ENCODE measurements around the gene HOTAIR. TPM values are rescaled to one million over a fixed set of nuclear protein-coding genes. Genes with fewer than 3 reads are reported as not detected.

The HOTAIR gene
- polyA plus RNA-seq, 3 donors: 1.5 to 3.6 (median 1.6) TPM

DNA sequence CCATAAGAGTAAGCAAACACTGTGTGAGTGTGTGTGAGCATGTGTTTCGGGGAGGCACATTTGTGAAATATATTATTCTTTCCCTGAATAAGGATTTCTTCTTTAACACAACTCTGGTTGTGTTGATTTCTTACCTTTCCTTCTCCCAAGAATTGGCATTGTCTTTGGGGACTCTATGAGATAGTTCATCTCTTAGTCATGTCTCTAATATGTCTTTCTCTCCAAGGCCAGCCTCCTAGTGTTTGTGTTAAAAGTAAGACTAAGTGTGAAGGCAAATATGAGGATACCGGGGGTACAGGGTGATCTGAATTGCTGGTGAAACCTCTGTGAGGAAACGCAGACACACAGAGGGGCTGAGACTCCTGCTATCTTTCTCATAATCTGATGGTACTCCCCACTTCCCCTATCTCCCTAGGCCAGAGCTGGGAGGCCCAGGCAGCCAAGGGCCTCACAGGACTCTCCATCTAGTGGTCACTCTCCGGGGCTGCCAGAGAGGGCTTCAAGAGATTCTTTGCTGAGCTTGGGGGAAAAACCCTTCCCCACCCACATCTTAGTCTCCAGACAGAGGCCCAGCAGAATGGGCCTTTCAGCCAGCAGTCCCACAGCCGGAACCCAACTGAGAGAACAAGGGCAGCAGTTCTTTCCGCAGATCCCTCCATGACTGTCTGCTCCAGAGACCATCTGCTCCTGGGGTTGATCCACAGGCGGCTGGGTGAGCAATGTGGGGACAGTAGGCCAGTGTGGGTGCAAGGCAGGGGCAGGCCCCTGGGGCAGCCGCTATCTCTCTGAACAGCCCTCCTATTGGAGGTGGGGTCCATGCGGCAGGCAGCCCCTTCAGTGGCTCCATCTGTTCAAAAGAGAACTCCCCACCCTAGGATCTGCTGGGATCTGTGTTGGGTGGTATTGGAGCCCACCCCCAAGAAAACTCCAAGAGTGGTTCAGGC is 25.8 kb downstream of the HOTAIR start:
- no peak for DNase-seq

DNA sequence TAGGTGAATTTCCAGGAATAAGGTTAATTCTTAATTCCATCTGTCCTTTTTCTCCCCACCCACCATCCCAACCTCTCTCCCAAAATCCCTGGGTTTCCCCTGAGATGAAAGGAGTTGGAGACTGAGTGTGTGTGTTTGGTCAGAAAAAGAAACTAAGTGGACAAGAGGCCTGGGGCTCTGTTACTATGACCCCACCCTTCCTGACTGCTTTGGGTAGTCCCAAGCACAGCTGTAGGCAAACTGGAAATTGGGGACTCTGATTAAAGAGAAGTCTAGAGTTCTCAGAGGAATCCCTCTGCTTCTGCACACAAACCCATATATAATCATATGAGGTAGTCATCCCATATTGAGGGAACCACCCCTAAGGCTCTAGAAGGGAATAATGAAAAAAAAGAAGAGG is 27.0 kb downstream of the HOTAIR start:
- no peak for DNase-seq

- no peak for DNase-seq
Observed at GRCh38 chr12:53944907-53945847, 29.6 kb downstream of the HOTAIR start.

DNA sequence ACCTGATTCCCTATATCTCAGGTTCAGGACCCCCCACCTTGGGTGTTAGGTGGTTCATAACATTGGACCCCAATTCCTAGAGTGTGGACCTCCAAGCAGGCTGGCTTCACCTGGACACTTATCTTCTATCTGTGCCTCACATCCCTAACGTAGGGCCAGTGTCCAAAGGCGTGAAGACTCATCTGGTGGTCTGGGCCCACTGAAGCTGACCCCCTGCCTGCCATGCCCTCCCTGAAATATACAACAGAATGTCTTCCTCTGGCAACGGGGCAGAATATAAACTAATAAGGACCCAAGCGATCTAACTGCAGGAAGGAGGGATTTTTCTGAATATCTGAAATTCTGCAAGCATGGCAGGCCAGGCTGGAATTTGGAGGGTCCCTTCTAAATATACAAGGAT is 30.5 kb downstream of the HOTAIR start:
- no peak for DNase-seq

- DNase-seq: no peak
Observed at GRCh38 chr12:53942467-53942997, 32.2 kb downstream of the HOTAIR start.

DNA sequence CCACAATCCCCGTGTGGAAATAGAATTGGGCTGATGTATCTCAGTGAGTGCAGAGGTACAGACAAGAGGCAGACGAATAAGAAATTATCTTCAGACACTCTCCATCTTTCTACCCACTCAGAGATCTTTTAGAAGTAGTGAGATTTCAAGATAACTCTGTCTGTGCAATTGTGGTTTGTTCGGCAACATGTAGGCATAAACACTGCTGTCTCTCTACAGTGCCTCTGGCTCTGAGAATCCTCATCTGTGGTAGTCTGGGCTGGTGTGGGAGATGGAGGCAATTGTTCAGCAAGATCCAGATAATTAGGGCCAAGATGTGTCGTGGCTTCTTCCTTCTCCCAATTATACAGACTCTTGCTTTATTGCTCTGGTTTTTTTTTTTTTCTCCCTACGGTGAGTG is 33.0 kb downstream of the HOTAIR start:
- DNase-seq: no peak

- DNase-seq: no peak
Observed at GRCh38 chr12:53941187-53941586, 33.6 kb downstream of the HOTAIR start.

- DNase-seq: no peak
Observed at GRCh38 chr12:53940443-53941014, 34.2 kb downstream of the HOTAIR start.

GRCh38 chr12:53939141-53940108 is 35.3 kb downstream of the HOTAIR start:
- no peak for DNase-seq

GRCh38 chr12:53938326-53939140 is 36.2 kb downstream of the HOTAIR start, which contains the start of gene HOXC13:
TSS of gene HOXC13 (plus strand) at chr12:53938831. CDS start at chr12:53938907, 76 bp downstream.
- DNase-seq: peak; percentile 90

GRCh38 chr12:53937596-53938325 is 37.0 kb downstream of the HOTAIR start:
- DNase-seq: no peak

GRCh38 chr12:53937099-53937498 is 37.7 kb downstream of the HOTAIR start:
- no peak for DNase-seq

- no peak for DNase-seq
Observed at GRCh38 chr12:53935383-53936341, 39.1 kb downstream of the HOTAIR start.

DNA sequence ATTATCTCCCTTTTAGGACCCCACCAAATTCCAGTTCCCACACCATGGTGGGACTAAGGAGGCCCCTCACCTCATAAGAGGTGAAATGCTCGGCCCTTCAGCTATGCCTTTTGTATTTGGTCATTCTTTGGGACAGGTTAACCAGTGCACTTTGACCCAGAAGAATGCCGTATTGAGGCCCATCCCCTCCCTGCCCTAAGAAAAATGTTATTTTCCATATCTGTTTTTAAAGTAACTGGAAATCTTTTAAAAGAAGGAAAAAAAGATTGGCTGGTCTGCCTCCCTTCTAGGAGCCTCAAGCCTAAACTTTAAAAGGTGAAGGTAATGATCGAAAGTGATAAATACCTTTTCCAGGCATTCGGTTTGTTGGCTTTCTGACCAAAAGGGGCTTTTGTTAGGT is 41.8 kb downstream of the HOTAIR start:
- DNase-seq: no peak

DNA sequence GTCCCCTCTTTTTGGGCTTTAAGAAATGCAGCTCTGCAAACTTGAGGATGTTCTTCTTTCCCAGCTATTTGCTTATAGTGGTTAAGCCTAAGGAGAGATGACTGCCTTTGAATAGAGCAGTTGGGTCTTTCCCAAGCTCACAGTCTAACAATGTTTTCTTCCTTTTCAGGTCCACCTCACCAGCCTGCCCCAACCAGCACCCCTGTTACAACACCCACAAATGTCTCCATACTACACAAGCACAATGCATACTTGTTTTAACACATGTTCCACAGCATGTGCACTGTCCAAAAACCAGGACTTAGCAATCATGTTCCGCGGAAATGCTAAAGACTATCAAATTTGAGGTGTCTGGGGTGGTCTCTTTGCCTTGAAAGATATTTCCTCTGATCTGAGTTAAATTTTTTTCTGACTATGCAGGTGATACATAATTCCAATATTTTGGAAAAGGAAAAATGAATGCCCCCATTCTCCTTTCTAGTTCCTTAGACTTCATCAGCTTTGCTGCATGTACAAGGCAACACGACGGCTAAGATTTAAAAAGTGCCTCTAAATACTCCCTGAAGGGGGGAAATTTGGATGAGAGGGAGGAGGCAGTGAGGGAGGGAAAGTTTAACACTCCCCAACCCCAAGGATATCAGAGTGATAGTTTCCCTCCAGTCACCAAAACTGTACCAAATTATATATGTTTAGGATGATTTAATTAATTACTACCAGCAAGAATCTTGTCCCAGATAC is 42.7 kb downstream of the HOTAIR start:
- no peak for DNase-seq

GRCh38 chr12:53930591-53931255 is 44.0 kb downstream of the HOTAIR start:
- no peak for DNase-seq
